KMS-11 (cell line): ENCODE results near the gene TBC1D1.

Source experiments
- H2AFZ ChIP-seq: fragments of 200-600 bp; sonication (generic); 2 replicates; pipeline ENCODE4 v1.6.1; 2016; ENCODE audit warnings: antibody characterized with exemption, mixed run types, low read depth
- H3K27ac ChIP-seq: fragments of 200-600 bp; sonication (generic); 2 replicates; pipeline ENCODE4 v1.6.1; 2016; ENCODE audit warnings: mild to moderate bottlenecking, mixed run types
- H3K27me3 ChIP-seq: fragments of 200-600 bp; sonication (generic); 2 replicates; pipeline ENCODE4 v1.6.1; 2017; ENCODE audit warnings: mild to moderate bottlenecking, low read depth, mixed run types, moderate library complexity; ENCODE audit not compliant: insufficient read depth
- H3K36me3 ChIP-seq: fragments of 200-600 bp; sonication (generic); 2 replicates; pipeline ENCODE4 v1.6.1; 2017; ENCODE audit warnings: mild to moderate bottlenecking, mixed run types; ENCODE audit not compliant: insufficient read depth
- H3K4me1 ChIP-seq: fragments of 200-600 bp; sonication (generic); 2 replicates; pipeline ENCODE4 v1.6.1; 2016; ENCODE audit warnings: mild to moderate bottlenecking, low read depth, mixed run types; ENCODE audit not compliant: poor library complexity, severe bottlenecking
- H3K4me2 ChIP-seq: fragments of 200-600 bp; sonication (generic); 2 replicates; pipeline ENCODE4 v1.7.0; 2016; ENCODE audit warnings: mild to moderate bottlenecking, mixed run types
- H3K4me3 ChIP-seq: fragments of 200-600 bp; sonication (generic); IDR thresholded peaks from 2 replicates; pipeline ENCODE4 v1.6.1; 2017; ENCODE audit warnings: low read depth, low read length, mixed read lengths; ENCODE audit not compliant: insufficient read depth
- H3K79me2 ChIP-seq: fragments of 200-600 bp; sonication (generic); 2 replicates; pipeline ENCODE4 v1.6.1; 2016; ENCODE audit warnings: low read depth, mixed run types; ENCODE audit not compliant: insufficient read depth
- H3K9ac ChIP-seq: fragments of 200-600 bp; sonication (generic); 2 replicates; pipeline ENCODE4 v1.6.1; 2016; ENCODE audit warnings: mild to moderate bottlenecking, mixed run types
- H4K20me1 ChIP-seq: fragments of 200-600 bp; sonication (generic); 2 replicates; pipeline ENCODE4 v1.6.1; 2016; ENCODE audit warnings: mild to moderate bottlenecking, mixed run types; ENCODE audit not compliant: insufficient read depth
- CTCF ChIP-seq: fragments of 200-600 bp; sonication (generic); conservative IDR thresholded peaks from 2 replicates; pipeline ENCODE4 v1.6.1; 2017; ENCODE audit warnings: low read depth, mild to moderate bottlenecking, antibody characterized with exemption, low read length, moderate library complexity, mixed read lengths

TBC1D1 gene

DNA sequence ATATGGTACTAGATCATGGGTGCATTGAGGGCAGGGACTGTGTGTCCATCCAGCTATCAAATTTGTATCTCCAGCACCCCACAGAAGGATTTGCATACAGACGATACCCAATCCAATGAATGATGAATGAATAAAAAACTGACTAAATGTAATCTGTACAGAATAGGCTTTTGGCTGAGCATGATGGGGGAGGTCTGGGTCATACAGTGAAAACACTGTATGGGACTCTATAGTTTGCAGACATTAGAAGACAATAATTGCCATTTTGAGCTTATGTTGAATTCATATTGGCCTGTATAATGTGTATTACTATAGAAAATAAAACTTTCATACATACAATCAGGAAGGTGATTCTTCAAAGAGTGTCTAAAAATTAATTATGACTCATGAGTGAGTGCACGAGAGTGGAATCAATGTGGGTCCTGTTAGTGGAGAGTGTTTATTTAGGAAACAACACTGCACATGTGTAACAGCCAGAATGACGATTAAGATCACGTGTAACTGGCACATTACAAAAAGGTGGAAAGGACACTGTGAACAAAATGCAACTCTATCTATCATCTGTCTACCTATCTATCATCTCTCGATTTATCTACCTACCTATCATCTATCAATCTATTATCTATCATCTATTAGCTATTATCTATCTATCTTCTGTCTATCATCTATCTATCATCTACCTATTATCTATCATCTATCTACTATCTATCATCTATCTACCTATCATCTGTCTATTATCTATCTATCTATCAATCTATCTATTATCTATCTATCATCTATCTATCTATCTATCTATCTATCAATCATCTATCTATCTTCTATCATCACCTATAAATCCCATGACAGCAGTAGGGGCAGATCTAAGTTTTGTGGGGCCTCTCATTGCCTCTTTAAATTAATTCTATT is 270.6 kb downstream of the TBC1D1 start:
- Histone ChIP-seq H3K27ac (no peak overlapping the region), H3K4me2 (no peak overlapping the region), H4K20me1 (no peaks in the 10 kb centered on the region), H3K9ac (no peak overlapping the region), H3K4me3 (no peak overlapping the region), H3K4me1 (peaks cover 2% of the 10 kb centered on the region), H3K79me2 (no peaks in the 10 kb centered on the region), H3K36me3 (no peaks in the 10 kb centered on the region), H2AFZ (no peak overlapping the region), H3K27me3 (no peaks in the 10 kb centered on the region)
- TF ChIP-seq CTCF: no peak

DNA sequence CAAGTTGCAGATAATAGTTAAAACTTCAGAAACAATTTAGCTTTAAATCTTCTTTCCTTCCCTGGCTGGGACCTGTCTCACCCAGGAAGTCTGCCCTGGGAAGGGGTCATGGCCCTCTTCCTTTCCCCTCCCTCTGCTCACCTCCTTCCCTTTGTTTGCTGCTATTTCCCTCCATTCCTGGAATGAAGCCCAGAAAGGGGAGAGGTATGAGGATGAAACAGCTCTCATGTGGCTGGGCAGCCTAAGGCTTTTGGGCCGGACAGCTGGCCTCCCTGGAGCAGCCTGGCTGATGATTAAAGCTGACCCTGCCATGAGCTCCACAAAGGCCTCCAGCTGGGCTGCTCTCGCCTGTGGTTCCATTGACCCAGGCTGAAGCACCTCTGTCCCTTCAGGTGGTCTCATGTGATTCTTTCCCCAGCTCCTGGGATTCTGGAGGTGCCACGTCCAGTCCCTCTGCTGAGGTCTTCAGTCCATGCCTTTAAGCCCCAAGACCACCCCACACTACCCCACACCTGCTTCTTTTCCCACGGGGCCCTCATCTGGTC is 271.4 kb downstream of the TBC1D1 start:
- H3K27ac ChIP-seq: no peak overlapping the region
- no peak overlapping the region for H3K4me2 ChIP-seq
- H4K20me1 ChIP-seq: no peaks in the 10 kb centered on the region
- no peak for TF ChIP-seq CTCF
- no peak overlapping the region for H3K4me3 ChIP-seq
- H3K9ac ChIP-seq: no peak overlapping the region
- peaks cover 2% of the 10 kb centered on the region for H3K4me1 ChIP-seq
- H3K27me3 ChIP-seq: no peaks in the 10 kb centered on the region
- H3K79me2 ChIP-seq: no peaks in the 10 kb centered on the region
- no peaks in the 10 kb centered on the region for H3K36me3 ChIP-seq
- no peak overlapping the region for H2AFZ ChIP-seq

- peaks cover 2% of the 10 kb centered on the region for H3K4me1 ChIP-seq
These were observed 272.5 kb downstream of the TBC1D1 start for GRCh38 chr4:38163216-38164006.

More at GRCh38 chr4:38163216-38164006, 272.5 kb downstream of the TBC1D1 start:
- Histone ChIP-seq H3K27me3 (no peaks in the 10 kb centered on the region), H3K36me3 (no peaks in the 10 kb centered on the region), H3K4me2 (no peak overlapping the region), H3K4me3 (no peak overlapping the region), H2AFZ (no peak overlapping the region), H3K9ac (no peak overlapping the region), H3K79me2 (no peaks in the 10 kb centered on the region), H4K20me1 (no peaks in the 10 kb centered on the region), H3K27ac (no peak overlapping the region)
- no peak for TF ChIP-seq CTCF
